ENCODE results near the gene CYP4F12. TPM values are rescaled to one million over a fixed set of nuclear protein-coding genes. Genes with fewer than 3 reads are reported as not detected.
"Not testable (repeated sequence)": the region's sequence is repeated elsewhere in the genome, so short reads cannot be mapped to it uniquely, and the experiment has no call there.

The CYP4F12 gene
- polyA plus RNA-seq, 10 donors = 0.25 to 2.2 (median 1.1) TPM

DNA sequence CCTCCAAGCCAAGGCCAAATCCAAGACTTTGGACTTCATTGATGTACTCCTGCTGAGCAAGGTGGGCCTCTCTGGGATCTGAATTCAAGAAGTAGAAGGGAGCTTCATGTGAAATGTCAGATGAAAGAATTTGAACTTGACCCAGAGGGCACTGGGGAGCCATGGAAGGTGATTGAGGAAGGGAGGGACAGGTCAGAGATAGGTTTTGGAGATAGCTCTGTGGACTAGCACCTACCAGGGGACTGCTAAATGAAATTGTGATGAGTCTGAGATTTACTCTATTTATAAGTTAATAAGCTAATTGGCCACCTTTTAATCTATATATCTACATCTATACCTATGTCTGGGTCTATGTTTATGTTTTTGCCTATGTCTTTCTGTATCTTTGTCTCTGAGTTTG lies 22.8 kb upstream of the CYP4F12 start:
- DNase-seq = not testable (repeated sequence)

DNA sequence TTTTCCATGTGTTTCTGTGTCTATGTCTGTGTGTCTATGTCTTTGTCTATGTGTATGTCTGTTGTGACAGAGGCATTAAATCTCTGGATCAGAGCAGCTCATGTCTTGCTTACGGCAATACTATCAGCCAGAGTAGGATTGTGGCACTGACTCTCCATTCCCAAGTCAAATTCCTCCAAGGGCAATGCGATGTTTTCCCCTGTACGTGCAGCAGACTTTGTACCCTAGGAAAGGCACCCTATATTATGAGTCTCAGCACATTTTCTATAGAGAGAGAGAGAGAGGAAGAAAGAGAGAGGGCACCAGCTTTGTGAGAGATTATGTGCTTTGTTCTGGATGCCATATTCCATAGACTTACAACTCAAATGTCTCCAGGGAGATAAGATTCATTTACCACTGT lies 21.1 kb upstream of the CYP4F12 start:
- no peak for DNase-seq

DNA sequence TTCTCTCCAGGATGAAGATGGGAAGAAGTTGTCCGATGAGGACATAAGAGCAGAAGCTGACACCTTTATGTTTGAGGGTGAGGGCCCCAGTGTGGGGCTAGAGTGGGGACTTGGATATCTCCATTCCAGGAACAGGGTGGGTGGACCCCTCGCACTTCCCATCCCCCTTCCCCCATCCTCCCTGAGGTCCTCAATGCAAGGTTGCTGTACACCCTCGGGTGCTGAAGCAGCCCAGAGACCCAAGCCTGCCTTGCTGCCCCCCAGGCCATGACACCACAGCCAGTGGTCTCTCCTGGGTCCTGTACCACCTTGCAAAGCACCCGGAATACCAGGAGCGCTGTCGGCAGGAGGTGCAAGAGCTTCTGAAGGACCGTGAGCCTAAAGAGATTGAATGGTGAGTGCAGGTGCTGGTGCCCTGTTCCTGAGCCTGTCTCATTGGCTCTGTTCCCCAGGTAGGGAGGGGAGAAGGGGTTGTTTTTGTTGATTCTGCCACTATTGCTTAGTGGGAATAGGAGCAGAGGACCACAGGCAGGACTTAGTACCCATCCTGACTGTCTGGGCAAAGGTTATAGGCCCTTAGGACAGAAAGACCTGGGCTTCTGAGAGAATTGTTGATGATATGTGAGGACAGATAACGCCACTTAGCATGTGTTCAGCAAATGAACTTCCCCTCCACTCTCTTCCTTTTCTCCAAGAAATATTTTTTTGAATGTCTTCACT lies 20.2 kb upstream of the CYP4F12 start:
- no peak for DNase-seq

DNA sequence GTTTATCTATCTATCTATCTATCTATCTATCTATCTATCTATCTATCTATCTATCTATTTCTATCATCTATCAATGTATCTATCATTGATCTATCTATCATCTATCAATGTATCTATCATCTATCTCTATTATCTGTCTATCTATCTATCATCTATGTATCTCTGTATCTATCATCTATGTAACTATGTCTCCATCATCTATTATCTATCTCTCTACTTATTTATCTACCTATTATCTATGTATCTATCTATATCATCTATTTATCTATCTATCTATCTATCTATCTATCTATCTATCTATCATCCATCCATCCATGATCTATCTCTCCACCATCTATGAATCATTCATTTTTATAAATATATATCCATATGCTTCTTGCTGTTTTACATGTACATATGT lies 16.4 kb upstream of the CYP4F12 start:
- no peak for DNase-seq

DNA sequence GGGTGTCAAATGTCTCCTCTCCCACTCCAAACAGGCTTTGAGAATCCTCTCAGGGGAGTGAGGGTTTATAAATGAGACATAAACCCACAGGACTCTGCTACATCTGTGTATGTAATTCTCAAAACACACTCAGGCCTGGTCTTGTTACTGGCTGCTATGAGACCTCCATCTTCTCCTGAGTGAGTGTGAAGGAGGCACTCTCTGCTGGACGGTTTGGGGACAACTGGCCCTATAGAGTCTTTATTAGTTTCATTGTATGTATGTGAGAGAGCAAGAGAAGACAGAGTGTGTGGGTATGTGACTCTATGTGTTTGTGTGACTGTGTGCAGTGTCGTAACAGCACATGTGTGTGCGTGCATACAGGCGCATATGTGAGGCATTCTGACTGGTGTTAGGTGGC lies 9.6 kb upstream of the CYP4F12 start:
- DNase-seq = no peak

DNA sequence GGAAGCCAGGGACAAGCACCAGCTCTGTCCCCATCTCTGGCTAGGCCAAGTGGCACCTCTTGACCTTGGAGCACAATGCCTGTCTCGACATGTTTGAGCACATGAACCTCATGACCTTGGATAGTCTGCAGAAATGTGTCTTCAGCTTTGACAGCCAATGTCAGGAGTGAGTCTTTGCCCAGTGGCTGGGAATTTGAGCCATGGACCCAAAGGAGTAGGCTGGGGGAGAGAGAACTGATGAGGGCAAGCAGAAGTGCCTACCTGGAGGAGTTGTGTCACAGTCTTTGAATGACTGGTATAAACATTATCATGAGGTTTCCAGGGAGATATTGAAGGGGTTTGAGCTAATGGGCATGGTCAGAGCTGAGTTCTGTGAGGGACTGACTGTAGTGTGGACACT lies 6.7 kb upstream of the CYP4F12 start:
- no peak for DNase-seq

DNA sequence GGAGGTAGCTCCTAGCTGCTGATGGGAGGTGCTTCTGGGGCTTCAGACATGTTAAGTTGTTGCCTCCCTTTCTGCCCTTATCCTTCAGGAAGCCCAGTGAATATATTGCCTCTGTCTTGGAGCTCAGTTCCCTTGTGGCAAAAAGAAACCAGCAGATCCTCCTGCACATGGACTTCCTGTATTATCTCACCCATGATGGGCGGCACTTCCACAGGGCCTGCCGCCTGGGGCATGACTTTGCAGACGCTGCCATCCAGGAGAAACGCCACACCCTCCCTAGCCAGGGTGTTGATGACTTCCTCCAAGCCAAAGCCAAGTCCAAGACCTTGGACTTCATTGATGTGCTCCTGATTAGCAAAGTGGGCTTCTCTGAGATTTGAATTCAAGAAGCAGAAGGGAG lies 6.0 kb upstream of the CYP4F12 start:
- no peak for DNase-seq

DNA sequence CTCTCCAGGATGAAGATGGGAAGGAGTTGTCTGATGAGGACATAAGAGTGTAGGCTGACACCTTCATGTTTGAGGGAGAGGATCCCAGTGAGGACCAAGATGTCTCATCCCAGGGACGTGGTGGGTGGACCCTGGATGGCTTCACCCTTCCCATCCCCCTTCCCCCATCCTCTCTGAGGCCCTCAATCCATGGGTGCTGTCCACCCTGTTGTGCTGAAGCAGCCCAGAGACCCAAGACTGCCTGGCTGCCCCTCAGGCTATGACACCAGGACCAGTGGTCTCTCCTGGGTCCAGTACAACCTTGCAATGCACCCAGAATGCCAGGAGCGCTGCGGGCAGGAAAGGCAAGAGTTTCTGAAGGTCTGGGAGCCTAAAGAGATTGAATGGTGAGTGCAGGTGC lies 3.4 kb upstream of the CYP4F12 start:
- no peak for DNase-seq

DNA sequence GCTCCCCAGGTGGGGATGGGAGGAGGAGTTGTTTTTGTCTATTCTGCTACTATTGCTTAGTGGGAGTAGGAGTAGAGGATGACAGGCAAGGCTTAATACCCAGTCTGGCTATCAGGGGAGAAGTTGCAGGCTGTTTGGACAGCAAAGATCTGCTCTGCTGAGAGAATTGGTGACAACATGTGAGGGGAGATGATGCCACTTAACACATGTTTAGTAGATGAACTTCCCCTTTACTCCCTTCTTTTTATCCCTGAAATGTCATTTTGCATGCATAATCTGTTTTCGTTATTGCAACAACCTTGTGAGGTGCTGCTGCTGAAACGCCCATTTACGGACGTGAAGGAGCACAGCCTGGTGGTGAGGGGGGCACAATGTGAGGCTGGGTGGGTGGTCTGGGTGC lies 3.0 kb upstream of the CYP4F12 start:
- DNase-seq = no peak

DNA sequence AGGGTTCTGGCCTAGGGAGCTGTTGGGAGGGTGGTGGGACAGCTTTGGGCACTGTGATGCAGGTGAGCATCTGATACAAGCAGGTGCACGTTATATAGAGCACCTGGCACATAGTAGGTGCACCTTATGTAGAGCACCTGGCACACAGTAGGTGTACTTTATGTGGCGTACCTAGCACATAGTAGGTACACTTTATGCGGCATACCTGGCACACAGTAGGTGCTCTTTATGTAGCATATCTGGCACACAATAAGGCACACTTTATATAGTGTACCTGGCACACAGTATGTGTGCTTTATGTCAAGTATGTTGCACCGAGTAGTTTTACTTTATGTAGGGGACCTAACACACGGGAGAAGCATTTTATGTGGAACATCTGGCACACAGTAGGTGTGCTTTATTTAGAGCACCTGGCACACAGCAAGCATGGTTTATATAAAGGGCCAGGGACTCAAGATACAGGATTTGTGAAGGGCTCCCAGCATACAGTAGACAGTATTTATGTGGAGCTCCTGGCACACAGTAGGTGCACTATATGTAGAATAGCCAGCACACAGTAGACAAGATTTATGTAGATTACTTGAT lies 1.6 kb upstream of the CYP4F12 start:
- DNase-seq = no peak

DNA sequence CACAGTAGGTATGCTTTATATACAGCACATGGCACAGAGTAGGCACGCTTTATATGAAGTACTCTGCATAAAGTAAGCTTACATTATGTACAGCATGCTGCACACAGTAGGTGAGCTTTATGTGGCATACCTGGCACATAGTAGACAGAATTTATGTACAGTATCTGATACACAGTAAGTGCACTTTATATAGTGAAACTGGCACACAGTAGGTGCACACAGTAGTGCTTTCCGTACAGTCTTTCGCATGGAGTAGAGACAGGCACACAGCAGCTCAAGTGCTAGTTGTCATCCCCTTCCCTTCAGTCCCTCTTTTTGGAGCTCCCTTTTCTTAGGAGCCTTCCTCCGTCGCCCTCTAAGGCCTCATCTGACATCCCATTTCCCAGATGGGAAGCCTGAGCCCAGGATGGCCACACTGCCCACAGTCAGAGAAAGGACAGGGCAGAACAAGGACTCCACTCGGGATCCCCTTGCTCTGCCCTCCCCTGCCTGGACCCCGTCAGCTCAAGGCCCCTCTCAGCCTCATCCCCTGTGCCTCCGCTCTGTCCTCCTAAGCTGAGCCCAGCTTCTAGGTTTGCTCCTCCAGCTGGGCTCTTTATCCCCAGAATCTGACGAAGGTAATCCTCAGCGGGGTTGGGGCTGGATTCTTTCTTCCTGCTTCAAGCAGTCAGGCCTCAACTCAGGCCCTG lies 852 bp upstream of the CYP4F12 start:
- peak in 2 of 3 donors; percentile 7 to 79 for DNase-seq

DNA sequence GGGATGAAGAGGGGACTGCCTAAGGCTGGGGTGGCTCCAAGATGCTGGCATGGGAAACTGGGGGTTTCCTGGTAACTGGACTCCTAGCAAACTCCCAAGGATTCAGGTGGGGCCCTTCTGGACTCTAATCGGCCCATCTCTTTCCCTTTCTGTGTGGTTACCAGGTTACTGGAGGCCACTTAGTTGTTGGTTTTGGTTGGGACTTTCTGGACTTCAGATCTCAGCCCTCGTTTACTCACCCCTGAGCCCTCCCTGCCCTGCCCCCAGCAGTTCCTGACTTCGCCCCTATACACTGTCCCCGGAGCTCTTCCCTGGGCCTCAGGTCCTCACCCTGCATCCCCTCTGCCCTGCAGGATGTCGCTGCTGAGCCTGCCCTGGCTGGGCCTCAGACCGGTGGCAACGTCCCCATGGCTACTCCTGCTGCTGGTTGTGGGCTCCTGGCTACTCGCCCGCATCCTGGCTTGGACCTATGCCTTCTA lies 328 bp downstream of the CYP4F12 start:
- DNase-seq = no peak

DNA sequence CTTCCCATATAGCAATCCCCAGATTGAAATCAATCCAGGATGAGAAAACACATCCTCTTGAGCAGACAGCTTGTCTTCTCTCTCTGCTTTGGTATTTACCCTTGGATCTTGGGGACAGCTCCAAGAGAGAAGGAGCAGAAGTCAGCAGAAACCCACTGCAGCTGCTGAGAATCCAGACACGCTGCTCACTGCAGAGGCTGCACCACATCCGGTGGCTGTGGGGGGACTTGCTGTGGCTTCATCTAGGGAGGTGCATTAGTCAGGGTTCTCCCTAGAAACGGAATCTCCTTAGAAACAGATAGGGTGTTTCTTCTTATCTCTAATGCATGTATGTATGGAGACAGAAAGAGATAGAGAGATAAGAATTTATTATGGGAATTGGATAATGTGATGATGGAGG lies 2.7 kb downstream of the CYP4F12 start:
- DNase-seq = peak in 1 of 3 donors; percentile 1

DNA sequence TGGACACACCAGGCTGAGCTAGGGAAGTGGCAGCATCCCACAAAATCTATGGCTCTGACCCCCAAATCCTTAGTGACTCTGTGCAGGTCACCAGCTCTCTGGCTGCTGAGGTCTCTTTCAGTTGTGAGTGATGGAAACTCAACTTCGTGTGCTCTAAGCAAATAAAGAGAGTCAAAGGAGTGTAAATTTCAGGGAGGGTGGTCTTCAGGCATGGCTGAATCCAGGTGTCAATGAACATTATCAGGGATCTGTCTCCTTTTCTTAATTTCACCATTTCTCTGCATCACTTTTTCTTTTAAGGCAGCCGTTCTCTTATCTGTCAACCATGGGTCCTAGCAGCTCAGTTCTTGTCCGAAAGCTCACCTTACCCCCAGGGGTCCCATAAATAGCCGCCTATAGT lies 6.2 kb downstream of the CYP4F12 start:
- no peak for DNase-seq

DNA sequence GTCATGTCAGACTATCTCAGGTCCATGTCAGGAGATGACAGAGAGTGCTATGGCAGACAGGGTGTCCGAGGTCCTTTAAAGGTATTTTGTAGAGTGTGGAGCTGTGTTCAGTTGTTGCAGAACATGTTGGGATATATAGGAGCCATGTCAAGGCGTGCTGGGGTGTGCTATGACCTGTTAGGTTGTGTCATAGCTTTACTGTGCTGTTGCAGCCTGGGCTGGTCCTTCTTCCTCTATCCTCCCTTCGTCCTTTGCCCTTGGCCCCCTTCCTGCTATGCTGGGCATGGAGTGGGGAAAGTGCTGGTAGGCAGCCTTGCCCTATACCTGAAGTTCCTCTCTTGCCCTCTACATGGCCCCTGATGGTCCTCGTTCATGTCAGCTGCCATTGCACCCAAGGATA lies 7.0 kb downstream of the CYP4F12 start:
- not testable (repeated sequence) for DNase-seq

DNA sequence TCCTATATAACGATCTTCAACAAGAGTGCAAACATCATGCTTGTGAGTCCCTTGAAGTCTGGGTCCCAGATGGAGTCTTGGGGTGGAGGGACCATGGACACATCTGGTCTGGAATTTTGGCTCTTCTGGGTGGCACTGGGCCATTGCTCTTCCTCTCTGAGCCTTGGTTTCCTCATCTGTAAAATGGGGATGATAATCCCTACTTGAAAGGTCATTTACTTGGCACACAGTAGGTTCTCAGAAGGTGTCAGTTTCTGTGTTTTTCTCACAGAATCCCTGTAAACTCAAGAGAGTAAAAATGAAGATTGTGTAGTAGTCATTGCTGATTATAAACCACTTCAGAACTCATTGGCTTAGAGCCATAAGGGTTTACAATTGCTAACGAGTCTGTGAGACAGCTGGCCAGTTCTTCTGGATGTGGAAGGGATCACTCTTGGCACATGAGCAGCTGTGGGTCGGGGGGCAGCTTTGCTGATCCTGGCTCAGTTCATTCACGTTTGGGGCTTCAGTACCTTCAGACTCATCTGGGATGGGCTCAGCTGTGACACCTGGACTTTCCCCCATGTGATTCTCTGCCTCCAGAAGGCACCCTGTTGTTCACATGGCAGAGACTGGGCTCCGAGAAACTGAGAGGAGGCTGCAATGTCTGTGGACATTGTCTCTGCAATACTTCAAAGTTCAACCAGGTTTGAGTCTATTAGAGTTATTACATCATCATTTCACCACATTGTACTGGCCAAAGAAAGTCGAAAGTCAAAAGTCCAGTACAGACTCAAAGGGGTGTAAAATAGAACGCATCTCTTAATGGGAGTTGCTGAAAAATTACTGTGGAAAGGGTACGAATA lies 7.8 kb downstream of the CYP4F12 start:
- DNase-seq = no peak

DNA sequence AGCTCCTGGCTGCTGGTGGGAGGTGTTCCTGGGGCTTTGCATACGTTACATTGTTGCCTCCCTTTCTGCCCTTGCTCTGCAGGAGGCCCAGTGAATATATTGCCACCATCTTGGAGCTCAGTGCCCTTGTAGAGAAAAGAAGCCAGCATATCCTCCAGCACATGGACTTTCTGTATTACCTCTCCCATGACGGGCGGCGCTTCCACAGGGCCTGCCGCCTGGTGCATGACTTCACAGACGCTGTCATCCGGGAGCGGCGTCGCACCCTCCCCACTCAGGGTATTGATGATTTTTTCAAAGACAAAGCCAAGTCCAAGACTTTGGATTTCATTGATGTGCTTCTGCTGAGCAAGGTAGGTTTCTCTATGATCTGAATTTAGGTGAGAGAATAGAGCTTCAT lies 10.5 kb downstream of the CYP4F12 start:
- DNase-seq = no peak

DNA sequence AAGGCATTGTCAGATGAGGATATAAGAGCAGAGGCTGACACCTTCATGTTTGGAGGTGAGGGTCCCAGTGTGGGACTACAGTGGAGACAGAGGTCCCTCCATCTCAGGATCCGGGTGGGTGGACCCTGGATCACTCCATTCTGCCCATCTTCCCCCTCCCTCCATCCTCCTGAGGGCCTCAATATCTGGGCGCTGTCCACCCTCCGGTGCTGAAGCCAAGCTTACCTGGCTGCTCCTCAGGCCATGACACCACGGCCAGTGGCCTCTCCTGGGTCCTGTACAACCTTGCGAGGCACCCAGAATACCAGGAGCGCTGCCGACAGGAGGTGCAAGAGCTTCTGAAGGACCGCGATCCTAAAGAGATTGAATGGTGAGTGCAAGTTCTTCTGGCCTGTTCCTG lies 11.9 kb downstream of the CYP4F12 start:
- no peak for DNase-seq

DNA sequence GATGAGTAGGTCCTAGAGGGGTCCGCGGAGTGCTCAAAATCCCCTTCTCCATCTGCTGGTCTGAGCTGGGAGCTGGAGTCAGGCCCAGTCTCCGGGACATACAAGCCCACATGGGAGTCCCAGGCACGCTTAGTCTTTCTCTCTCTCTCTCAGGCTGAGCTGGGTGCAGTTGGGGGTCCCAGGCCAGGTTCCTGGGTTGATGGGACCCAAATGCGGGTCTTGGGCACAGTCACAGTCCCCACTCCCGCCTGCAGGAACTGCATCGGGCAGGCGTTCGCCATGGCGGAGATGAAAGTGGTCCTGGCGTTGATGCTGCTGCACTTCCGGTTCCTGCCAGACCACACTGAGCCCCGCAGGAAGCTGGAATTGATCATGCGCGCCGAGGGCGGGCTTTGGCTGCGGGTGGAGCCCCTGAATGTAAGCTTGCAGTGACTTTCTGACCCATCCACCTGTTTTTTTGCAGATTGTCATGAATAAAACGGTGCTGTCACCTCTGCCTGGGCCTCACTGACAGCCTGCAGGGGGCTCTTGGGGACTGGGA lies 23.8 kb downstream of the CYP4F12 start:
- no peak for DNase-seq

DNA sequence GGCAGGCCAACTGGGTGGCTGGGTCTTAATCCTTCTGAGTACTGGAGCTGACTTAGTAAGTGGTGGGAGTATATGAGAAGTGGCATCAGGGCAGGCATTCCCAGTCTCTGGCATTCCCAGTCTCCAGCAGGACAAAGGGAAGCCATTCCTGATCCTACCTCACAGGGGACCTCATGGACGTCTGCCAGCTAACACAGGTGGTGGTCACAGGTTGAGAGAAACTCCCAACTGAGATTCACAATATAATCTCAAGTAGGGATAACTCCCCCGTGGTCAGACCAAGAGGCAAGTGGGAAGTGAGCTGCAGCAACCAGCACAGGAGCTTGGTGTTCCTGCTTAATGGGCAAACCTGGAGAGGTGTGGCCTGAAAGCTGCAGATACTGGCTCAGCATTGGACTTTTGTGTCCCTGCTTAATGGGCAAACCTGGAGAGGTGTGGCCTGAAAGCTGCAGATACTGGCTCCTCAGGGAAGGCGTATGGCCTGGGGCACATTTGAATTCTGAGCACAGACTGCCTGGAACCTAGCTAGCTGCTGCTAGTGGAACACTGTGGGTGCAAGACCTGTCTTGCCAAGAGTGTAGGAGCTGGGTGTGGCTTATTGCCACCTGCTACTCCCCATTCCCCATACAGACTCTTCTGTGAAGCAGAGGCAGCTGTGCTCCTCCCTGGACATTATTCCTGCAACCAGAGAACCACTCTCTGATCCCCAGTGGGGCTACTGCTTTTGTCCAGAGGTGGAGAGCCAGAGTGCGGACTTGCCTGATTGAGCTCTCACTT lies 29.1 kb downstream of the CYP4F12 start:
- peak in 2 of 3 donors; percentile 7 to 34 for DNase-seq

DNA sequence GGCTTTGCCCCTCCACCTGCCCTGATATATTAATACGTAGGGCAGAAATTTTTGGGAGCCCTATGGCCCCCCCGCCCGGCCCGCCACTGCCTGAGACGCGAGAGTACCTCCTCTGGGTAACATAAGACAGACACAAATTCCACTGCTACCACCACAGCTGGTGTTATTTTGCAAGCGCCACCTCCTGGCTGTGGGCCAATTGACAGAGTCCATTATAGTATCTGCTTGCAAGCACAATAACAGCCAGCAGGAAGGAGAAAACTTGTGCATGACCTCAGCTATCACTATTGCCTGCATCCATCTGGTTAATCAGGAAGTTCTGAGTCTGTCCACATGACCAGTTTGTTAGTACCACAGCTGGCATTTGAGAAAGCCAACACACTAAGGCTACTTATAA lies 29.6 kb downstream of the CYP4F12 start:
- DNase-seq = peak; percentile 59 to 73 (median 66)

All from muscle of back (tissue), 11 donors.